Activated CD8-positive, alpha-beta memory T cell treated with anti-CD3 and anti-CD28 coated beads for 48 hours (primary cell): ENCODE data around the gene CRTC1.

ENCODE experiments used
- DNase-seq, 3 experiments: peaks; one replicate each; pipeline ENCODE4 v3.0.0-alpha.2; 2020; ENCODE audit warnings: low read depth in 2 of 3, low spot score in 2 of 3

CRTC1 gene

DNA sequence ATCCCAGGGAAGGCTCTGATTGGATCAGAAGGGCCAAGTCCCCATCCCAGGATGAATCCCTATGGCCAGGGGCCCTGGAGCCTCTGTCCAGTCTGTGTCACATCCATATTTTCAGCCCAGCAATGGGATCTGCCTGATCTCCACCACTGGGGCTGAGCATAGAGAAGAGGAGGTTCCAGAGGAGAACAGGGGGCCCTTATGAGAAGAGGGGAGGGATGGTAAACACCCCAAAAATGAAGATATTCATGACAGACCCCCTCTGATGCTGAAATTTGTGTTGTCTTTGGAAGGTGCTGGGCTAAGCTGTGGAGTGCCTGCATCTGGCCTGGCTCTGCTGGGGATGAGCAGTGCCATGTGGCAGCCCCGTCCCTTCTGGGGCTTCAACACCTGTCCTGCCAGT is 32.2 kb upstream of the CRTC1 start:
- no peak for DNase-seq

- DNase-seq, result no peak
These were observed 31.7 kb upstream of the CRTC1 start for GRCh38 chr19:18651733-18652132.

- DNase-seq, result no peak
These were observed 29.6 kb upstream of the CRTC1 start for GRCh38 chr19:18653853-18654252.

DNA sequence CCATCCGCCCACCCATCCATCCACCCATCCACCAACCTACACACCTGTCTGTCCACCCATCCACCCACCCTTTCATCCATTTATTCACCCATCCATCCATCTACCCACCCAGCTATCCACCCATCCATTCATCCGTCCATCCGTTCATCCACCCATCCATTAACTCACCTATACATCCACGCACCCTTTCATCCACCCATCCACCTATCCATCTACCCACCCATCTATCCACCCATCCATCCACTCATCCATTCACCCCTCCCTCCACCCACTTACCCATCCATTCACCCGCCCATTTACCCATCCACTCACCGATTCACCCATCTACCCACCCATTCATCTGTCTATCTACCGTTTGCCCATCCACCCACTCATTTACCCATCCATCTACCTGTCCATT is 29.0 kb upstream of the CRTC1 start:
- DNase-seq, result no peak

GRCh38 chr19:18655173-18655844 is 28.2 kb upstream of the CRTC1 start:
- no peak for DNase-seq

- no peak for DNase-seq
These were observed 27.0 kb upstream of the CRTC1 start for GRCh38 chr19:18656337-18657086.

DNA sequence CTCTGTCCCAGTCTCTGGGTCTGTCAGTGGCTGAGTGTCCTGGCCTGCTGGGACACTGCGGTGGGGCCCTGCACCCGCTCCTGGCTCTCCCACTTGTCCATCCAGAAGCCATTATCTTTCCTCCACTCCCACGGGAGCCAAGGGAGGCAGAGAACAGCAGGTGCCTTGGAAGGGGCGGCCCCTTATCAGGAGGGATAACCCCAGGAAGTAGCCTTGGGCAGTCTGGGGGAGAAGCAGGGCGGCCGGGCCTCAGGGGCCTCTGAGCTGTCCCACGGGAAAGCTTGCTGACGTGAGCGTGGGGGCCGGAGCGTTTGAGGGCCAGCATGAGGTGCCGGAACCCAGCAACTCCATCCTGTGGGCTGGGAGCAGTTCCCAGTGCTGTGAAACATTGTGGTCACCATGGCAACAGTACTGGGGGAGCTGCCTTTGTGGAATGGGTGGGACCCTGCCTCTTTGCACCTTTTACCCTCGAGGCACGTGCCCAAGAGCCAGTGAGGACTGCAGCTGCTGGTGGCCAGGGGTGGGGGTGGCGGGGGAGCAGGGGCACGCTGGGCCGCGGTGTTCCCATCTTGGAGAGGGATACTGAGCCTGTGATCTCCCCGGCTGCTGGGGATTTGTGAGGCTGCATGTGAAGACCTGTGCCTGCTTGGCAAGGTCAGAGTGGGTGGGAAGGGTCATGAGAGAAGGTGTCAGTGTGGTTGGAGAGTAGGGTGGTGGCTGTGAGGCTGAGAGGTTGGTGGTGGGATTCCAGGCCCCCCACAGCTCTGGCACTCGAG is 25.7 kb upstream of the CRTC1 start:
- no peak for DNase-seq

DNA sequence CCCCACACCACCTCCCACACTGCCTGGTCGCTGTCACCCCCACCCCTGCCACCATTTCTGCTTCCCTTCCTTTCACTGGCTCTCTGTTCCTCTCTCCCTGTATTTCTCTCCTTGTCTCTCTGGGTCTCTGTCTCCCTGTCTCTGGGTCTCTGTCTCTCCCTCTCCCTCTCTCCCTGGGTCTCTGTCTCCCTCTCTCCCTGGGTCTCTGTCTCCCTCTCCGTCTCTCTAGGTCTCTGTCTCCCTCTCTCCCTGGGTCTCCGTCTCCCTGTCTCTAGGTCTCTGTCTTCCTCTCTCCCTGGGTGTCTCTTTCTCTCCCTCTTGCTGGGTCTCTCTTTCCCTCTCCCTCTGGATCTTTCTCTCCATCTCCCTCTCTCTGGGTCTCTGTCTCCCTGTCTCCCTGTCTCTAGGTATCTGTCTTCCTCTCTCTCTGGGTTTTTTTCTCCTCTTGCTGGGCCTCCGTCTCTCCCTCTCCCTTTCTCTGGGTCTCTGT is 25.1 kb upstream of the CRTC1 start:
- DNase-seq, result no peak

GRCh38 chr19:18659281-18660050 is 24.0 kb upstream of the CRTC1 start:
- DNase-seq, result no peak

GRCh38 chr19:18660051-18660910 is 23.2 kb upstream of the CRTC1 start:
- DNase-seq, result no peak

GRCh38 chr19:18660939-18661670 is 22.4 kb upstream of the CRTC1 start:
- DNase-seq, result no peak

DNA sequence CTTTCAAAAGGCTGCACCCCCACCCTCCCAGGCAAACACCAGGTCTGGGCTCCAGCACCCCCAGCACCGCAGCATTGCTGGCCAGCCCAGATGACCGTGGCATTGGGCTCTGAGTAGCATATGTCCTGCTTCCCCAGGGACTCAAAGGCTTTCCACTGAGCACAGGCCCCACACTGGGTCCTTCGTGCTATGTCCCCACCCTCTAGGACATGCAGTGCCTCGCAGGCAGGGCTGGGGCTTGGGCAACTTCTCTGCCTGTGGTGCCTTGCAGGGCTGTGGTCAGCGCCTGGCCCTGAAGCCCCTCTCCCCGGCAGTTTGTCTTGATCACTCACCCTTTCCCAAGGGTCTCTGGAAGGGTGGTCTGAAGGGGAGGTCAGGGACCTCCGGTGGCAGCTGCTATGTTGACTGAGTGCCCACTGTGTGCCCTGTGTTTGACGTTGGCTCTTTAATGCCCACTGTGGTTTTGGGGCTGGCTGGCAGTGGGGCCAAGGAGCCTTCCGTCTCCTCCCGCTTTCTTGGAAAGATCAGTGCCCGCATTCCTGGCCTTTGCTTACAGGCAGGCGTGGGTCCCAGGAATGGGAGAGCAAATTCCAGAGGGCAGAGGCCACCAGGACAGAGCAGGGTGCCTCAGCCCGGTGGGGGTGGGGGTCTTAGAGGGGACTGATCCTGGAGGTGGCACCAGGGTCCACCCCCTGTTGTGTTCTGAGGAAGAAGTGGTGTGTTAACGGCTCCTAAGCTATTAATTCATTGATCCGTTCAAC is 20.3 kb upstream of the CRTC1 start:
- no peak for DNase-seq

GRCh38 chr19:18663940-18664530 is 19.4 kb upstream of the CRTC1 start:
- DNase-seq, result no peak

GRCh38 chr19:18665771-18666202 is 17.7 kb upstream of the CRTC1 start:
- DNase-seq, result no peak

DNA sequence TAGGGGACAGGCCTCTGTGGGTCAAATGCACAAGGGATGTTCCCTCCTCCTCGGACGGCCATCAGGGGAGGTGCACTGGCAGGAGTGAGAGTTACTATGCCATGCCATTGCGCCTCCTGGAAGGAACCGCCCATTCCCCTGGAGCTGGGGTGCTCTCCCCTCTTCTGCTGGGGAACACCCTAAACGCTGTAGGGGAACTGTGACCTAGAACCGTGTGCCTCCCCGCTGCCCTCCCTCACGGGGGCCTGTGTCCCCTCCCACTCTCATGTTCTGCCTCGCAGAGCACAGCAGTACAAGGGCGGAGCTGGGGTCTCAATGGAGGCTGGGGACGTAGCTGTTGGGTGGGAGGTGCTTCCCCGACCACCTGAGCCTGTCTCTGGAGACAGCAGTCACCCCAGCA is 17.2 kb upstream of the CRTC1 start:
- no peak for DNase-seq

GRCh38 chr19:18666784-18667183 is 16.7 kb upstream of the CRTC1 start:
- no peak for DNase-seq

DNA sequence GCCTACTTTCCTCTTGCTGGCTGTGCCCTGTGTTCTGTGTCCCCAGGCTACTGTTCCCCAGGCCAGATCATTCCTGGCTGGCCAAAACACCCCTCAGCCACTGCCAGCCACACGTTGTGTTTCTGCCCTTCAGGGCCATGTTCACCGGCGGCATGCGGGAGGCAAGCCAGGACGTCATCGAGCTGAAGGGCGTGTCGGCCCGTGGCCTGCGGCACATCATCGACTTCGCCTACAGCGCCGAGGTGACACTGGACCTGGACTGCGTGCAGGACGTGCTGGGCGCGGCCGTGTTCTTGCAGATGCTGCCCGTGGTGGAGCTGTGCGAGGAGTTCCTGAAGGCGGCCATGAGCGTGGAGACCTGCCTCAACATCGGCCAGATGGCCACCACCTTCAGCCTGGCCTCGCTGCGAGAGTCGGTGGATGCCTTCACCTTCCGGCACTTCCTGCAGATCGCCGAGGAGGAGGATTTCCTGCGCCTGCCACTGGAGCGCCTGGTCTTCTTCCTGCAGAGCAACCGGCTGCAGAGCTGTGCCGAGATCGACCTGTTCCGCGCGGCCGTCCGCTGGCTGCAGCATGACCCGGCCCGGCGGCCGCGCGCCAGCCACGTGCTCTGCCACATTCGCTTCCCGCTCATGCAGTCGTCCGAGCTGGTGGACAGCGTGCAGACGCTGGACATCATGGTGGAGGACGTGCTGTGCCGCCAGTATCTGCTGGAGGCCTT is 15.8 kb upstream of the CRTC1 start:
- DNase-seq, result no peak

DNA sequence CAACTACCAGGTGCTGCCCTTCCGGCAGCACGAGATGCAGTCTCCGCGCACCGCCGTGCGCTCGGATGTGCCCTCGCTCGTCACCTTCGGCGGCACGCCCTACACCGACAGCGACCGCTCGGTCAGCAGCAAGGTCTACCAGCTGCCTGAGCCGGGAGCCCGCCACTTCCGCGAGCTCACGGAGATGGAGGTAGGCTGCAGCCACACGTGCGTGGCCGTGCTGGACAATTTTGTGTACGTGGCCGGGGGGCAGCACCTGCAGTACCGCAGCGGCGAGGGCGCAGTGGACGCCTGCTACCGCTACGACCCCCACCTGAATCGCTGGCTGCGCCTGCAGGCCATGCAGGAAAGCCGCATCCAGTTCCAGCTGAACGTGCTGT is 15.2 kb upstream of the CRTC1 start:
- DNase-seq, result no peak
